Embryonic facial prominence (tissue), 1 donor: ENCODE data around the gene RFC2.

Experiments used
- DNase-seq: peaks from one replicate; pipeline ENCODE4 v3.0.0-alpha.2; 2016; ENCODE audit errors: extremely low spot score

RFC2 gene

GRCh38 chr7:74254129-74254857, at the start of gene RFC2:
RFC2 (minus strand) TSS chr7:74254399; CDS start chr7:74254383, 16 bp downstream.
- peak; percentile 88 for DNase-seq

- no peak for DNase-seq
Observed at GRCh38 chr7:74302745-74303221, 48.6 kb upstream of the RFC2 start.

GRCh38 chr7:74300926-74301325, 46.7 kb upstream of the RFC2 start:
- DNase-seq = no peak

GRCh38 chr7:74299401-74299800, 45.2 kb upstream of the RFC2 start:
- DNase-seq = no peak

- no peak for DNase-seq
Observed at GRCh38 chr7:74297516-74298233, 43.5 kb upstream of the RFC2 start.

- no peak for DNase-seq
Observed at GRCh38 chr7:74294191-74294998, 40.2 kb upstream of the RFC2 start.

- no peak for DNase-seq
Observed at GRCh38 chr7:74293577-74293908, 39.3 kb upstream of the RFC2 start.

- no peak for DNase-seq
Observed at GRCh38 chr7:74292757-74293576, 38.8 kb upstream of the RFC2 start.

GRCh38 chr7:74291535-74291934, 37.3 kb upstream of the RFC2 start:
- no peak for DNase-seq

- no peak for DNase-seq
Observed at GRCh38 chr7:74290981-74291441, 36.8 kb upstream of the RFC2 start.

- DNase-seq = no peak
Observed at GRCh38 chr7:74290553-74290950, 36.4 kb upstream of the RFC2 start.

- DNase-seq = no peak
Observed at GRCh38 chr7:74289659-74290552, 35.7 kb upstream of the RFC2 start.

- peak; percentile 49 for DNase-seq
Observed at GRCh38 chr7:74289018-74289658, 34.9 kb upstream of the RFC2 start, which contains the start of gene CLIP2. CLIP2 (plus strand) TSS chr7:74289407; CDS start chr7:74317547, 28,140 bp downstream.

- no peak for DNase-seq
Observed at GRCh38 chr7:74288034-74288881, 34.1 kb upstream of the RFC2 start.

- DNase-seq = no peak
Observed at GRCh38 chr7:74287303-74288033, 33.3 kb upstream of the RFC2 start.

GRCh38 chr7:74286131-74286530, 31.9 kb upstream of the RFC2 start:
- no peak for DNase-seq

- no peak for DNase-seq
Observed at GRCh38 chr7:74284781-74285259, 30.6 kb upstream of the RFC2 start.

GRCh38 chr7:74283858-74284447, 29.8 kb upstream of the RFC2 start:
- DNase-seq = no peak
